GM18502 (cell line): ENCODE results near the gene ABLIM2.

Experiments used
- ATAC-seq: cut with Tn5 transposase; IDR thresholded peaks from one replicate; pipeline ENCODE4 v1.9.1; 2021; ENCODE audit warnings: mild to moderate bottlenecking; ENCODE audit not compliant: unreplicated experiment, poor library complexity

The ABLIM2 gene

GRCh38 chr4:8053688-8054449, 104.7 kb downstream of the ABLIM2 start:
- ATAC-seq: no peak

- ATAC-seq: no peak
These were observed 106.4 kb downstream of the ABLIM2 start for GRCh38 chr4:8052160-8052691.

- ATAC-seq: no peak
These were observed 107.0 kb downstream of the ABLIM2 start for GRCh38 chr4:8051644-8052043.

- no peak for ATAC-seq
These were observed 107.9 kb downstream of the ABLIM2 start for GRCh38 chr4:8050555-8051206.

GRCh38 chr4:8050180-8050554, 108.4 kb downstream of the ABLIM2 start:
- ATAC-seq: no peak

GRCh38 chr4:8048856-8049676, 109.5 kb downstream of the ABLIM2 start:
- no peak for ATAC-seq

- no peak for ATAC-seq
These were observed 110.6 kb downstream of the ABLIM2 start for GRCh38 chr4:8047837-8048678.

GRCh38 chr4:8046925-8047541, 111.6 kb downstream of the ABLIM2 start:
- no peak for ATAC-seq

GRCh38 chr4:8045909-8046308, 112.7 kb downstream of the ABLIM2 start:
- ATAC-seq: no peak

- ATAC-seq: no peak
These were observed 113.9 kb downstream of the ABLIM2 start for GRCh38 chr4:8044699-8045098.

GRCh38 chr4:8044244-8044643, 114.4 kb downstream of the ABLIM2 start:
- no peak for ATAC-seq

GRCh38 chr4:8043596-8043995, 115.0 kb downstream of the ABLIM2 start:
- no peak for ATAC-seq

- no peak for ATAC-seq
These were observed 116.7 kb downstream of the ABLIM2 start for GRCh38 chr4:8041868-8042267.

GRCh38 chr4:8041172-8041571, 117.4 kb downstream of the ABLIM2 start:
- ATAC-seq: no peak

GRCh38 chr4:8040607-8041006, 118.0 kb downstream of the ABLIM2 start:
- no peak for ATAC-seq

- no peak for ATAC-seq
These were observed 118.8 kb downstream of the ABLIM2 start for GRCh38 chr4:8039853-8040252.

- ATAC-seq: no peak
These were observed 119.3 kb downstream of the ABLIM2 start for GRCh38 chr4:8039290-8039689.

- ATAC-seq: no peak
These were observed 119.8 kb downstream of the ABLIM2 start for GRCh38 chr4:8038719-8039251.

GRCh38 chr4:8038083-8038482, 120.5 kb downstream of the ABLIM2 start:
- no peak for ATAC-seq
